Transverse colon (tissue), 4 donors: ENCODE results near the gene KIAA0232.

ENCODE experiments used
- POLR2AphosphoS5 ChIP-seq, 3 donors: sonication (generic); formaldehyde crosslinking; IDR thresholded peaks; one replicate each; pipeline ENCODE4 v1.6.1; 2016; ENCODE audit warnings: antibody characterized with exemption in 3 of 3
- TF ChIP-seq, protein P1 (sequence below), 5 experiments: fragments of 200-600 bp in 3 of 5; fragments of 450-650 bp in 2 of 5; sonication (generic) in 3 of 5; IDR thresholded peaks; 1 replicate in 2 of 5; 2 replicates in 3 of 5; pipeline ENCODE4 v1.5.1; 2016 to 2017; ENCODE audit warnings: antibody characterized with exemption in 5 of 5, inconsistent platforms in 3 of 5, mild to moderate bottlenecking in 2 of 5, moderate library complexity in 1 of 5

GRCh38 chr4:6808259-6808658, 25.7 kb downstream of the KIAA0232 start:
- TF ChIP-seq, protein P1, sequence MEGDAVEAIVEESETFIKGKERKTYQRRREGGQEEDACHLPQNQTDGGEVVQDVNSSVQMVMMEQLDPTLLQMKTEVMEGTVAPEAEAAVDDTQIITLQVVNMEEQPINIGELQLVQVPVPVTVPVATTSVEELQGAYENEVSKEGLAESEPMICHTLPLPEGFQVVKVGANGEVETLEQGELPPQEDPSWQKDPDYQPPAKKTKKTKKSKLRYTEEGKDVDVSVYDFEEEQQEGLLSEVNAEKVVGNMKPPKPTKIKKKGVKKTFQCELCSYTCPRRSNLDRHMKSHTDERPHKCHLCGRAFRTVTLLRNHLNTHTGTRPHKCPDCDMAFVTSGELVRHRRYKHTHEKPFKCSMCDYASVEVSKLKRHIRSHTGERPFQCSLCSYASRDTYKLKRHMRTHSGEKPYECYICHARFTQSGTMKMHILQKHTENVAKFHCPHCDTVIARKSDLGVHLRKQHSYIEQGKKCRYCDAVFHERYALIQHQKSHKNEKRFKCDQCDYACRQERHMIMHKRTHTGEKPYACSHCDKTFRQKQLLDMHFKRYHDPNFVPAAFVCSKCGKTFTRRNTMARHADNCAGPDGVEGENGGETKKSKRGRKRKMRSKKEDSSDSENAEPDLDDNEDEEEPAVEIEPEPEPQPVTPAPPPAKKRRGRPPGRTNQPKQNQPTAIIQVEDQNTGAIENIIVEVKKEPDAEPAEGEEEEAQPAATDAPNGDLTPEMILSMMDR (IDR thresholded peaks at IDR 0.05): no peak
- TF ChIP-seq POLR2AphosphoS5 (IDR thresholded peaks at IDR 0.05): no peak
